Stimulated activated CD8-positive, alpha-beta memory T cell treated with anti-CD3 and anti-CD28 coated beads, Interleukin-7, amount 100 ng/mL, for 48 hours (primary cell): ENCODE measurements around the gene NAT8L.

Experiments used
- DNase-seq, 2 donors: peaks; one replicate each; pipeline ENCODE4 v3.0.0-alpha.2; 2020; ENCODE audit warnings: low read depth in 1 of 2; ENCODE audit errors: extremely low read depth in 1 of 2

NAT8L gene

GRCh38 chr4:2063557-2064275 lies 4.6 kb downstream of the NAT8L start:
- DNase-seq: no peak

- DNase-seq: no peak
These were observed 5.3 kb downstream of the NAT8L start for GRCh38 chr4:2064276-2064991.

GRCh38 chr4:2065106-2065930 lies 6.2 kb downstream of the NAT8L start:
- no peak for DNase-seq

- DNase-seq: no peak
These were observed 7.0 kb downstream of the NAT8L start for GRCh38 chr4:2066011-2066551.

- no peak for DNase-seq
These were observed 7.7 kb downstream of the NAT8L start for GRCh38 chr4:2066571-2067445.

- DNase-seq: no peak
These were observed 8.5 kb downstream of the NAT8L start for GRCh38 chr4:2067446-2068197.

GRCh38 chr4:2068198-2068470 lies 9.0 kb downstream of the NAT8L start:
- no peak for DNase-seq

GRCh38 chr4:2068566-2068965 lies 9.4 kb downstream of the NAT8L start:
- DNase-seq: no peak

GRCh38 chr4:2069161-2069971 lies 10.2 kb downstream of the NAT8L start:
- DNase-seq: no peak

GRCh38 chr4:2069986-2070385 lies 10.9 kb downstream of the NAT8L start:
- no peak for DNase-seq

GRCh38 chr4:2070421-2071251 lies 11.5 kb downstream of the NAT8L start:
- no peak for DNase-seq

- no peak for DNase-seq
These were observed 12.3 kb downstream of the NAT8L start for GRCh38 chr4:2071252-2071911.

- DNase-seq: no peak
These were observed 13.1 kb downstream of the NAT8L start for GRCh38 chr4:2071912-2072867.

- DNase-seq: no peak
These were observed 14.1 kb downstream of the NAT8L start for GRCh38 chr4:2072971-2073807.

GRCh38 chr4:2073808-2074481 lies 14.8 kb downstream of the NAT8L start:
- no peak for DNase-seq
